HG03457 (cell line): ENCODE results near the gene SCN1A.

Experiments used
- ATAC-seq: cut with Tn5 transposase; IDR thresholded peaks from one replicate; pipeline ENCODE4 v1.9.1; 2021; ENCODE audit warnings: moderate number of reproducible peaks; ENCODE audit not compliant: unreplicated experiment

Gene SCN1A

GRCh38 chr2:166082736-166083135 lies 45.1 kb downstream of the SCN1A start:
- ATAC-seq: no peak

- ATAC-seq: no peak
These were observed 46.0 kb downstream of the SCN1A start for GRCh38 chr2:166081852-166082251.

GRCh38 chr2:166081131-166081632 lies 46.6 kb downstream of the SCN1A start:
- no peak for ATAC-seq

GRCh38 chr2:166074430-166074829 lies 53.4 kb downstream of the SCN1A start:
- no peak for ATAC-seq

- no peak for ATAC-seq
These were observed 53.8 kb downstream of the SCN1A start for GRCh38 chr2:166074011-166074410.

- ATAC-seq: no peak
These were observed 57.6 kb downstream of the SCN1A start for GRCh38 chr2:166070231-166070630.

GRCh38 chr2:166068981-166069380 lies 58.8 kb downstream of the SCN1A start:
- no peak for ATAC-seq

GRCh38 chr2:166067229-166067628 lies 60.6 kb downstream of the SCN1A start:
- no peak for ATAC-seq

- no peak for ATAC-seq
These were observed 67.6 kb downstream of the SCN1A start for GRCh38 chr2:166060191-166060590.

- no peak for ATAC-seq
These were observed 70.3 kb downstream of the SCN1A start for GRCh38 chr2:166057370-166058164.

- no peak for ATAC-seq
These were observed 82.9 kb downstream of the SCN1A start for GRCh38 chr2:166044853-166045483.

GRCh38 chr2:166042768-166043390 lies 84.9 kb downstream of the SCN1A start:
- no peak for ATAC-seq

- no peak for ATAC-seq
These were observed 85.5 kb downstream of the SCN1A start for GRCh38 chr2:166042356-166042755.

GRCh38 chr2:166041613-166042012 lies 86.2 kb downstream of the SCN1A start:
- no peak for ATAC-seq

GRCh38 chr2:166032361-166032760 lies 95.5 kb downstream of the SCN1A start:
- ATAC-seq: no peak

GRCh38 chr2:166031054-166031453 lies 96.8 kb downstream of the SCN1A start:
- no peak for ATAC-seq

- ATAC-seq: no peak
These were observed 102.5 kb downstream of the SCN1A start for GRCh38 chr2:166025313-166025712.

GRCh38 chr2:166017208-166017607 lies 110.6 kb downstream of the SCN1A start:
- ATAC-seq: no peak

GRCh38 chr2:166013878-166014277 lies 113.9 kb downstream of the SCN1A start:
- no peak for ATAC-seq

GRCh38 chr2:166011660-166012059 lies 116.2 kb downstream of the SCN1A start:
- ATAC-seq: no peak

GRCh38 chr2:166000401-166000800 lies 127.4 kb downstream of the SCN1A start:
- no peak for ATAC-seq

GRCh38 chr2:165990846-165991245 lies 137.0 kb downstream of the SCN1A start:
- ATAC-seq: no peak
